Astrocyte of the spinal cord (primary cell): ENCODE measurements around the gene KHDC4.

Source experiments
- DNase-seq: peaks from one replicate; pipeline ENCODE4 v3.0.0; 2011; ENCODE audit warnings: low read depth, low spot score
- H3K4me3 ChIP-seq: 2 replicates; pipeline ENCODE4 v1.5.1; 2011; ENCODE audit warnings: low read depth, mild to moderate bottlenecking, low read length, moderate library complexity
- in situ Hi-C: cut with HindIII; loops from 2 replicates; pipeline ENCODE4 v1.10.0; 2017; ENCODE audit warnings: low sequenced_read_pairs
- TF ChIP-seq, protein P1 (sequence below): IDR thresholded peaks from 2 replicates; pipeline ENCODE4 v1.5.1; 2012; ENCODE audit warnings: low read depth, mild to moderate bottlenecking, low read length, inconsistent platforms

Gene KHDC4

GRCh38 chr1:155961937-155962336 is 27.7 kb upstream of the KHDC4 start:
- in situ Hi-C loops = no loop called here
- TF ChIP-seq, protein P1, sequence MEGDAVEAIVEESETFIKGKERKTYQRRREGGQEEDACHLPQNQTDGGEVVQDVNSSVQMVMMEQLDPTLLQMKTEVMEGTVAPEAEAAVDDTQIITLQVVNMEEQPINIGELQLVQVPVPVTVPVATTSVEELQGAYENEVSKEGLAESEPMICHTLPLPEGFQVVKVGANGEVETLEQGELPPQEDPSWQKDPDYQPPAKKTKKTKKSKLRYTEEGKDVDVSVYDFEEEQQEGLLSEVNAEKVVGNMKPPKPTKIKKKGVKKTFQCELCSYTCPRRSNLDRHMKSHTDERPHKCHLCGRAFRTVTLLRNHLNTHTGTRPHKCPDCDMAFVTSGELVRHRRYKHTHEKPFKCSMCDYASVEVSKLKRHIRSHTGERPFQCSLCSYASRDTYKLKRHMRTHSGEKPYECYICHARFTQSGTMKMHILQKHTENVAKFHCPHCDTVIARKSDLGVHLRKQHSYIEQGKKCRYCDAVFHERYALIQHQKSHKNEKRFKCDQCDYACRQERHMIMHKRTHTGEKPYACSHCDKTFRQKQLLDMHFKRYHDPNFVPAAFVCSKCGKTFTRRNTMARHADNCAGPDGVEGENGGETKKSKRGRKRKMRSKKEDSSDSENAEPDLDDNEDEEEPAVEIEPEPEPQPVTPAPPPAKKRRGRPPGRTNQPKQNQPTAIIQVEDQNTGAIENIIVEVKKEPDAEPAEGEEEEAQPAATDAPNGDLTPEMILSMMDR = peak; percentile 61
- H3K4me3 ChIP-seq = no peak overlapping the region
- DNase-seq = peak; percentile 96

GRCh38 chr1:155960081-155960745 is 26.0 kb upstream of the KHDC4 start:
- no peak for DNase-seq

DNA sequence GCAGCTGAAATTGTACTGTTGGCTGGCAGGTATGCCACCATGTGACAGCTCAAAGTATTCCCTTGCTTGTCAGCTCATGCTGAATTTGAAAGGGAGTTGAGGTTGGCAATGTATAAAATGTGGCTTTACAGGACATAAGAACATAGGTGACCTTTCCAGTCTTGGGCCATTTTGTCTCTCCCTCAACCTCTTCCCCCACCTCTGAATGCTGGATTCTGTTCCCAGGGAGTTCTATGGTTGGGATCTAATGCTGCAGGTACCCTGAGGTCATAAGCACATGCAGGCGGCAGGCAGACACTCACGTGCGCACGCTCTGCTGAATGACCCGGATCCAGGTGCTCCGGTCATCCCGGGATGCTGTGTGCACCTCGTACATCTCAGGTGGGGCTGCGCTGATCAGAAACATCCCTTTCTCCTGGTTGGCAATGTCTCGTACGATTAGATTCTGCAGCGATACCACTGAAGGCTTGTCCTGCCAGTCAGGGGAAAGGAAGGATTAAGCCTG is 23.2 kb upstream of the KHDC4 start:
- DNase-seq = no peak
- no peak overlapping the region for H3K4me3 ChIP-seq
- TF ChIP-seq, protein P1 = no peak
- in situ Hi-C loops = no loop called here

More at GRCh38 chr1:155960081-155960745, 26.0 kb upstream of the KHDC4 start:
- TF ChIP-seq, protein P1 = no peak
- no peak overlapping the region for H3K4me3 ChIP-seq
- in situ Hi-C loops = no loop called here

GRCh38 chr1:155954645-155955044 is 20.4 kb upstream of the KHDC4 start:
- H3K4me3 ChIP-seq = no peak overlapping the region
- in situ Hi-C loops = no loop called here
- no peak for DNase-seq
- TF ChIP-seq, protein P1 = no peak

- H3K4me3 ChIP-seq = no peak overlapping the region
- TF ChIP-seq, protein P1 = no peak
- in situ Hi-C loops = no loop called here
- no peak for DNase-seq
Observed at GRCh38 chr1:155952505-155952890, 18.3 kb upstream of the KHDC4 start.

DNA sequence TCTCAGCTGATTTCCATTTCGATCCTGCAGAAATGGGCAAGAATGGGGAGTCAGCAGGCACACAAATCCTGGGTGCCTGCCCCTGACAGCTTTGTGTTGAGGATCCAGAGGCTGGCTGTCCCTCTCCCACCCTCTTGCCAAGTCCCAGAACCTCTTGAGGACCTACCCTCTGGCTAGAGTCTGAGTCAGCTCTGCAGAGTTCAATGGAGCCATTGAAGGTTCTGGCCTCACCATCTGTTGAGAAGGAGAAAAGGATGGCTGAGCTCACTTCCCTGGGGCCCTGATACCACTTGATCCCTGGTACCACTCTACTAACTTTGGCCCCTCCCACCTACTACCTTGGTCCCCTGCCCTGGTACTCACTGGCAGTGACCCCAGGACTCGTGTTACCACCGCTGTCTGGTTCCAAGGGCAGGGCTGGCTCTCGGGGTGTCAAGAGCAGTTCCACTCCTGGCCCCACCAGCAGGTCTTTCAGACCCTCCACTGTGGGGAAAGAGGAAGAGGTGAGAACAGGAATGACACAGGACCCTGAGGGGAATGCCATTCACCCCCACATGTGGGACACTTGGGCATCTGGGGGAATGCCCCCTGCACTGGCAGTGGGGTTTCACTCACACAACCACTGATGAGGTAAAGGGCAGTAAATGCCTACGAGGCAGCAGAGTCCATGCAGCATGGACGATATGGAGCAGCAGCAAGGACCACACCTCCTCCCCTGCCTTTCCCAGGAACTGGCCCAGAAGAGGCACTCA is 17.7 kb upstream of the KHDC4 start:
- no peak overlapping the region for H3K4me3 ChIP-seq
- in situ Hi-C loops = no loop called here
- DNase-seq = no peak
- TF ChIP-seq, protein P1 = no peak
